AG04449 (cell line): ENCODE results near the gene DPYSL5.

ENCODE experiments used
- CTCF ChIA-PET: fragments of 350-600 bp; formaldehyde crosslinking; extraction: SDS; loops from one replicate; lab custom pipeline; 2021; ENCODE audit warnings: antibody characterized with exemption; lab: Yijun Ruan, JAX
- POLR2A ChIA-PET: fragments of 400-600, 350-600 bp; formaldehyde crosslinking; extraction: SDS; loops from one replicate; lab custom pipeline; 2020; ENCODE audit warnings: antibody characterized with exemption, inconsistent platforms; lab: Yijun Ruan, JAX
- DNase-seq: peaks from one replicate; pipeline ENCODE4 v3.0.0-alpha.2; 2010; ENCODE audit warnings: low read depth, low spot score
- H3K4me3 ChIP-seq: 2 replicates; pipeline ENCODE4 v1.5.1; 2011; ENCODE audit warnings: low read depth, mild to moderate bottlenecking, control low read depth, low read length
- CTCF ChIP-seq: IDR thresholded peaks from one replicate; pipeline ENCODE4 v1.5.1; 2011; ENCODE audit warnings: mild to moderate bottlenecking, moderate library complexity, low read length, control low read depth, inconsistent platforms; ENCODE audit not compliant: insufficient read depth; ENCODE audit errors: missing control alignments

DPYSL5 gene

GRCh38 chr2:26948800-26949199, 100.9 kb downstream of the DPYSL5 start:
- no peak for DNase-seq
- no peak for TF ChIP-seq CTCF
- POLR2A ChIA-PET = no interaction called here
- CTCF ChIA-PET = interaction anchor here (5.2 to 7.6 kb wide), 2 partner anchors 14 to 103 kb away, joined by 24 to 48 read pairs; no protein-coding TSS in a partner anchor
- no peak overlapping the region for H3K4me3 ChIP-seq

- TF ChIP-seq CTCF = no peak
- POLR2A ChIA-PET = no interaction called here
- no peak overlapping the region for H3K4me3 ChIP-seq
- no peak for DNase-seq
- CTCF ChIA-PET = interaction anchor here (1.0 to 7.6 kb wide), 5 partner anchors 9 to 107 kb away, joined by 4 to 62 read pairs (median 24); no protein-coding TSS in a partner anchor
Observed at GRCh38 chr2:26950246-26950645, 102.3 kb downstream of the DPYSL5 start.

GRCh38 chr2:26951236-26951635, 103.3 kb downstream of the DPYSL5 start:
- ChIA-PET POLR2A (no interaction called here), CTCF (interaction anchor here (1.3 to 7.6 kb wide), 4 partner anchors 8 to 105 kb away, joined by 5 to 62 read pairs (median 36); no protein-coding TSS in a partner anchor)
- H3K4me3 ChIP-seq = no peak overlapping the region
- DNase-seq = no peak
- TF ChIP-seq CTCF = no peak

GRCh38 chr2:26952374-26952773, 104.4 kb downstream of the DPYSL5 start:
- CTCF ChIA-PET = interaction anchor here (1.3 to 7.6 kb wide), 4 partner anchors 11 to 106 kb away, joined by 3 to 62 read pairs (median 36); no protein-coding TSS in a partner anchor
- H3K4me3 ChIP-seq = no peak overlapping the region
- POLR2A ChIA-PET = interaction anchor here (0.7 kb wide), 1 partner anchor 16 kb away, joined by 3 read pairs; no protein-coding TSS in a partner anchor
- no peak for DNase-seq
- no peak for TF ChIP-seq CTCF

GRCh38 chr2:26954135-26954534, 106.2 kb downstream of the DPYSL5 start:
- ChIA-PET POLR2A (no interaction called here), CTCF (interaction anchor here (0.8 to 7.6 kb wide), 7 partner anchors 9 to 349 kb away, joined by 3 to 62 read pairs (median 15); partner anchors contain the start of gene DPYSL5)
- no peak for DNase-seq
- no peak overlapping the region for H3K4me3 ChIP-seq
- no peak for TF ChIP-seq CTCF

- ChIA-PET POLR2A (no interaction called here), CTCF (interaction anchor here (0.6 to 16.1 kb wide), 7 partner anchors 9 to 124 kb away, joined by 3 to 663 read pairs (median 3); no protein-coding TSS in a partner anchor)
- no peak overlapping the region for H3K4me3 ChIP-seq
- no peak for TF ChIP-seq CTCF
- DNase-seq = no peak
Observed at GRCh38 chr2:26957041-26957440, 109.1 kb downstream of the DPYSL5 start.
